Measurements from ENCODE around the gene CASKIN2. TPM values are rescaled to one million over a fixed set of nuclear protein-coding genes. Genes with fewer than 3 reads are reported as not detected.

CASKIN2 gene
- total RNA-seq, 1 experiment from 2014 or later = 25.4 TPM

GRCh38 chr17:75546181-75546580 lies 30.8 kb upstream of the CASKIN2 start:
- Histone ChIP-seq H3K79me2 (ENCODE audit: low read depth) (peaks cover 4% of the 10 kb centered on the region; the same call in 1 of the 2 replicates), H3F3A (ENCODE audit: insufficient read depth, low read depth) (peaks cover 40% of the 10 kb centered on the region), H3K27me3 (ENCODE audit: insufficient read depth, low read depth) (no peaks in the 10 kb centered on the region), H2AFZ (no peak overlapping the region), H4K20me1 (ENCODE audit: insufficient read depth) (no peaks in the 10 kb centered on the region), H3K36me3 (ENCODE audit: low read depth) (no peaks in the 10 kb centered on the region), H3K4me1 (replicated peaks; ENCODE audit: insufficient read depth) (peaks cover 30% of the 10 kb centered on the region), H3K27ac (no peak overlapping the region), H3K9me3 (ENCODE audit: insufficient read depth, low read depth) (no peaks in the 10 kb centered on the region), H3K4me2 (no peak overlapping the region), H3K4me3 (no peak overlapping the region), H3K9me2 (ENCODE audit: insufficient read depth) (no peaks in the 10 kb centered on the region)
- ChIA-PET CTCF (no interaction called here), POLR2A (ENCODE audit: unreplicated experiment) (interaction anchor here (0.6 kb wide), 1 partner anchor 113 kb away, joined by 6 read pairs; no protein-coding TSS in a partner anchor)
- no peak for DNase-seq
- intact Hi-C loops (cut with micrococcal nuclease; ENCODE audit: unreplicated experiment) = loop anchor here (5.0 kb wide), 1 partner anchor 41 kb away; the partner anchor contains the start of gene MYO15B
- BruUV-seq (replicated peaks) = no TSS peak
- TF ChIP-seq CTCF (conservative IDR thresholded peaks at IDR 0.05) (no peak), EZH2 (IDR thresholded peaks at IDR 0.05; ENCODE audit: low read depth) (no peak)

GRCh38 chr17:75544250-75544649 lies 28.9 kb upstream of the CASKIN2 start:
- no peaks in the 10 kb centered on the region for H3K9me3 ChIP-seq (ENCODE audit: insufficient read depth, low read depth)
- H3F3A ChIP-seq (ENCODE audit: insufficient read depth, low read depth) = peaks cover 23% of the 10 kb centered on the region
- H3K4me2 ChIP-seq = no peak overlapping the region
- no peaks in the 10 kb centered on the region for H3K9me2 ChIP-seq (ENCODE audit: insufficient read depth)
- no peak for TF ChIP-seq CTCF (conservative IDR thresholded peaks at IDR 0.05)
- TF ChIP-seq EZH2 (IDR thresholded peaks at IDR 0.05; ENCODE audit: low read depth) = no peak
- H2AFZ ChIP-seq = no peak overlapping the region
- no peak overlapping the region for H3K4me3 ChIP-seq
- H4K20me1 ChIP-seq (ENCODE audit: insufficient read depth) = no peaks in the 10 kb centered on the region
- ChIA-PET POLR2A (ENCODE audit: unreplicated experiment) (no interaction called here), CTCF (no interaction called here)
- H3K27me3 ChIP-seq (ENCODE audit: insufficient read depth, low read depth) = no peaks in the 10 kb centered on the region
- 0 out of 2 replicates have a peak, but pooled peaks cover 6% of the 10 kb centered on the region for H3K79me2 ChIP-seq (ENCODE audit: low read depth)
- H3K36me3 ChIP-seq (ENCODE audit: low read depth) = no peaks in the 10 kb centered on the region
- intact Hi-C loops (cut with micrococcal nuclease; ENCODE audit: unreplicated experiment) = no loop called here
- BruUV-seq (replicated peaks) = no TSS peak
- no peak for DNase-seq
- peaks cover 17% of the 10 kb centered on the region for H3K4me1 ChIP-seq (replicated peaks; ENCODE audit: insufficient read depth)
- H3K27ac ChIP-seq = no peak overlapping the region

- Histone ChIP-seq H4K20me1 (ENCODE audit: insufficient read depth) (no peaks in the 10 kb centered on the region), H3K79me2 (ENCODE audit: low read depth) (0 out of 2 replicates have a peak, but pooled peaks cover 6% of the 10 kb centered on the region), H3K4me2 (no peak overlapping the region), H3K4me1 (replicated peaks; ENCODE audit: insufficient read depth) (peaks cover 4% of the 10 kb centered on the region; the same call in 1 of the 2 replicates), H2AFZ (no peak overlapping the region), H3F3A (ENCODE audit: insufficient read depth, low read depth) (peaks cover 10% of the 10 kb centered on the region; the same call in 1 of the 2 replicates), H3K9me3 (ENCODE audit: insufficient read depth, low read depth) (no peaks in the 10 kb centered on the region), H3K36me3 (ENCODE audit: low read depth) (no peaks in the 10 kb centered on the region), H3K27ac (no peak overlapping the region), H3K4me3 (no peak overlapping the region), H3K27me3 (ENCODE audit: insufficient read depth, low read depth) (no peaks in the 10 kb centered on the region), H3K9me2 (ENCODE audit: insufficient read depth) (no peaks in the 10 kb centered on the region)
- no peak for DNase-seq
- BruUV-seq (replicated peaks) = no TSS peak
- POLR2A ChIA-PET (ENCODE audit: unreplicated experiment) = no interaction called here
- CTCF ChIA-PET = no interaction called here
- intact Hi-C loops (cut with micrococcal nuclease; ENCODE audit: unreplicated experiment) = no loop called here
- no peak for TF ChIP-seq EZH2 (IDR thresholded peaks at IDR 0.05; ENCODE audit: low read depth)
- TF ChIP-seq CTCF (conservative IDR thresholded peaks at IDR 0.05) = no peak
Measured at GRCh38 chr17:75542728-75543336, 27.5 kb upstream of the CASKIN2 start.
